Aortic smooth muscle cell (primary cell): ENCODE data around the gene FNDC10. TPM values are rescaled to one million over a fixed set of nuclear protein-coding genes. Genes with fewer than 3 reads are reported as not detected.

Source experiments
- total RNA-seq: library from RNA; depleted of rRNA; stranded (reverse); fragments of >200 nt; gene quantifications from 2 replicates; pipeline ENCODE4 v1.2.3, GENCODE V29; 2014

Gene FNDC10
- total RNA-seq: 0.79 and 0.87 TPM in 2 replicates

GRCh38 chr1:1599935-1600860 lies at the start of gene FNDC10:
FNDC10 (minus strand) TSS chr1:1600135; CDS start chr1:1600015, 120 bp downstream.

GRCh38 chr1:1631782-1632420 lies 32.0 kb upstream of the FNDC10 start, which contains the start of gene MMP23B:
MMP23B (plus strand) TSS chr1:1632173; CDS start chr1:1632219, 46 bp downstream.

GRCh38 chr1:1615256-1616044 lies 15.5 kb upstream of the FNDC10 start, which contains the start of gene MIB2:
MIB2 (plus strand) TSS chr1:1615500; CDS start chr1:1623453, 7,953 bp downstream.

GRCh38 chr1:1574721-1575537 lies 25.0 kb downstream of the FNDC10 start, which contains the start of gene SSU72:
SSU72 (minus strand) TSS chr1:1574863; CDS start chr1:1574557, 306 bp downstream.

Other genes starting within 250 kb of the FNDC10 start
- gene MXRA8, start 241.6 kb downstream of the FNDC10 start, total RNA-seq: 282 and 369 TPM in 2 replicates
- 98.4 and 131 TPM in 2 replicates for gene AURKAIP1, start 224.9 kb downstream of the FNDC10 start, total RNA-seq
- 103 and 125 TPM in 2 replicates for gene CCNL2, start 200.8 kb downstream of the FNDC10 start, total RNA-seq
- gene MRPL20, start 192.8 kb downstream of the FNDC10 start, total RNA-seq: 119 and 121 TPM in 2 replicates
- 0.37 and 0.40 TPM in 2 replicates for gene ANKRD65, start 178.9 kb downstream of the FNDC10 start, total RNA-seq
- gene VWA1, start 164.4 kb downstream of the FNDC10 start, total RNA-seq: 1.6 and 2.5 TPM in 2 replicates
- gene ATAD3C, start 150.4 kb downstream of the FNDC10 start, total RNA-seq: 0.56 and 0.66 TPM in 2 replicates
- gene ATAD3B, start 128.4 kb downstream of the FNDC10 start, total RNA-seq: 14.2 and 22.7 TPM in 2 replicates
- 22.9 and 47.2 TPM in 2 replicates for gene ATAD3A, start 88.0 kb downstream of the FNDC10 start, total RNA-seq
- 2.0 and 2.8 TPM in 2 replicates for gene TMEM240, start 59.5 kb downstream of the FNDC10 start, total RNA-seq
- gene SSU72, start 25.3 kb downstream of the FNDC10 start, total RNA-seq: 51.3 and 54.8 TPM in 2 replicates
- 43.3 and 58.3 TPM in 2 replicates for gene MIB2, start 15.4 kb upstream of the FNDC10 start, total RNA-seq
- 1.7 and 1.8 TPM in 2 replicates for gene MMP23B, start 32.0 kb upstream of the FNDC10 start, total RNA-seq
- gene CDK11B, start 58.9 kb upstream of the FNDC10 start, total RNA-seq: 8.2 and 9.1 TPM in 2 replicates
- gene SLC35E2B, start 92.7 kb upstream of the FNDC10 start, total RNA-seq: 18.4 and 19.3 TPM in 2 replicates
- 11.7 and 12.9 TPM in 2 replicates for gene CDK11A, start 124.2 kb upstream of the FNDC10 start, total RNA-seq
- 40.0 and 49.5 TPM in 2 replicates for gene NADK, start 178.3 kb upstream of the FNDC10 start, total RNA-seq